A549 (cell line): ENCODE data around the gene WWC1. TPM values are rescaled to one million over a fixed set of nuclear protein-coding genes. Genes with fewer than 3 reads are reported as not detected.

ENCODE experiments used
- ATAC-seq, 2 experiments: fragments of 200-7000 bp in 1 of 2; fragments of >200 bp in 1 of 2; cut with Nextera tagmentation in 1 of 2; cut with Tn5 transposase in 1 of 2; 3 replicates each; pipeline versions ENCODE4 v1.8.0 to v1.9.1; 2018 to 2020; ENCODE audit warnings: mild to moderate bottlenecking in 1 of 2, moderate library complexity in 1 of 2
- CTCF ChIA-PET: fragments of 300-600 bp; sonication (Branson Sonifier 250); formaldehyde crosslinking; extraction: SDS; loops from one replicate; lab custom pipeline; 2021; ENCODE audit warnings: antibody characterized with exemption, inconsistent platforms; lab: Yijun Ruan, JAX
- POLR2A ChIA-PET: fragments of 350-600 bp; formaldehyde crosslinking; extraction: SDS; loops from one replicate; lab custom pipeline; 2021; ENCODE audit warnings: antibody characterized with exemption, inconsistent platforms; lab: Yijun Ruan, JAX
- DNase-seq, 2 experiments: peaks; one replicate each; pipeline versions ENCODE4 v3.0.0 to v3.0.0-alpha.2; 2011 to 2016; ENCODE audit warnings: low read depth in 1 of 2, low spot score in 1 of 2
- FAIRE-seq: peaks from 2 replicates; lab custom pipeline; 2011; peaks lifted over from hg19 to GRCh38; lab: Jason Lieb, UNC
- H3K27ac ChIP-seq, 2 experiments: fragments of >200 bp; sonication (Bioruptor Twin); formaldehyde crosslinking; 3 replicates each; pipeline ENCODE4 v1.5.1; 2016 to 2017
- H3K4me1 ChIP-seq: fragments of >200 bp; sonication (Bioruptor Twin); formaldehyde crosslinking; 3 replicates; pipeline ENCODE4 v1.6.1; 2016
- H3K4me2 ChIP-seq: fragments of >200 bp; sonication (Bioruptor Twin); formaldehyde crosslinking; 3 replicates; pipeline ENCODE4 v1.6.1; 2016
- H3K4me3 ChIP-seq: fragments of >200 bp; sonication (Bioruptor Twin); formaldehyde crosslinking; 3 replicates; pipeline ENCODE4 v1.5.1; 2016
- H3K9me3 ChIP-seq: fragments of >200 bp; sonication (Bioruptor Twin); formaldehyde crosslinking; 3 replicates; pipeline ENCODE4 v1.6.1; 2016
- ATOH8 ChIP-seq: fragments of 250-450 bp; sonication (Bioruptor Pico); IDR thresholded peaks from 2 replicates; pipeline ENCODE4 v1.5.0; 2020; ENCODE audit warnings: low read depth, mild to moderate bottlenecking, moderate library complexity
- BCL3 ChIP-seq: fragments of >200 bp; sonication (Bioruptor Twin); formaldehyde crosslinking; IDR thresholded peaks from 3 replicates; pipeline ENCODE4 v1.6.1; 2016
- BHLHE40 ChIP-seq: IDR thresholded peaks from 2 replicates; pipeline ENCODE4 v1.6.1; 2012; ENCODE audit warnings: low read depth, low read length, inconsistent platforms
- CHD4 ChIP-seq: fragments of 200-600 bp; sonication (generic); IDR thresholded peaks from 2 replicates; pipeline ENCODE4 v1.6.1; 2016; ENCODE audit warnings: antibody characterized with exemption, mild to moderate bottlenecking, borderline replicate concordance
- CTCF ChIP-seq: fragments of >200 bp; sonication (Bioruptor Twin); formaldehyde crosslinking; IDR thresholded peaks from 3 replicates; pipeline ENCODE4 v1.5.1; 2016
- E2F6 ChIP-seq: IDR thresholded peaks from 2 replicates; pipeline ENCODE4 v1.6.1; 2012; ENCODE audit warnings: low read depth, borderline replicate concordance
- EP300 ChIP-seq, 2 experiments: fragments of >200 bp; sonication (Bioruptor Twin); formaldehyde crosslinking; IDR thresholded peaks; 2 replicates in 1 of 2; 3 replicates in 1 of 2; pipeline ENCODE4 v1.6.1; 2016 to 2017
- ESRRA ChIP-seq: fragments of 150-350 bp; IDR thresholded peaks from 2 replicates; pipeline ENCODE4 v1.6.1; 2014; ENCODE audit warnings: mild to moderate bottlenecking, low read length, borderline replicate concordance
- FOSB ChIP-seq: fragments of 250-450 bp; sonication (Bioruptor Pico); IDR thresholded peaks from 2 replicates; pipeline ENCODE4 v1.5.0; 2020; ENCODE audit warnings: mild to moderate bottlenecking, moderate library complexity
- FOXS1 ChIP-seq: fragments of 250-450 bp; sonication (Bioruptor Pico); IDR thresholded peaks from 2 replicates; pipeline ENCODE4 v1.5.0; 2020; ENCODE audit warnings: mild to moderate bottlenecking, moderate library complexity
- GATA3 ChIP-seq: IDR thresholded peaks from 2 replicates; pipeline ENCODE4 v1.6.1; 2012; ENCODE audit warnings: borderline replicate concordance
- HEYL ChIP-seq: fragments of 250-450 bp; sonication (Bioruptor Pico); IDR thresholded peaks from 2 replicates; pipeline ENCODE4 v1.8.0; 2021; ENCODE audit warnings: mild to moderate bottlenecking, moderate library complexity
- HOXB5 ChIP-seq: fragments of 250-450 bp; sonication (Bioruptor Pico); IDR thresholded peaks from 2 replicates; pipeline ENCODE4 v1.5.0; 2020; ENCODE audit warnings: mild to moderate bottlenecking, moderate library complexity
- JUN ChIP-seq, 2 experiments: fragments of >200 bp; sonication (Bioruptor Twin); formaldehyde crosslinking; IDR thresholded peaks; 2 replicates in 1 of 2; 3 replicates in 1 of 2; pipeline ENCODE4 v1.6.1; 2016 to 2017
- KDM1A ChIP-seq: fragments of 200-600 bp; sonication (generic); IDR thresholded peaks from 2 replicates; pipeline ENCODE4 v1.6.1; 2016; ENCODE audit warnings: low read depth, mild to moderate bottlenecking
- KDM5A ChIP-seq: fragments of 200-600 bp; sonication (generic); IDR thresholded peaks from 2 replicates; pipeline ENCODE4 v1.6.1; 2016; ENCODE audit warnings: antibody characterized with exemption, mild to moderate bottlenecking
- PBX3 ChIP-seq: IDR thresholded peaks from 2 replicates; pipeline ENCODE4 v1.6.1; 2012
- PHF8 ChIP-seq: fragments of 200-600 bp; sonication (generic); IDR thresholded peaks from 2 replicates; pipeline ENCODE4 v1.6.1; 2016; ENCODE audit warnings: low read depth, mild to moderate bottlenecking, antibody characterized with exemption, moderate library complexity, borderline replicate concordance
- POLR2A ChIP-seq: IDR thresholded peaks from 2 replicates; pipeline ENCODE4 v1.6.1; 2012; ENCODE audit warnings: mild to moderate bottlenecking, low read length
- RAD21 ChIP-seq, 2 experiments: fragments of >200 bp in 1 of 2; sonication (Bioruptor Twin) in 1 of 2; formaldehyde crosslinking in 1 of 2; IDR thresholded peaks in 1 of 2; conservative IDR thresholded peaks in 1 of 2; 2 replicates in 1 of 2; 3 replicates in 1 of 2; pipeline ENCODE4 v1.6.1; 2012 to 2018; ENCODE audit warnings: inconsistent platforms in 1 of 2
- REST ChIP-seq: fragments of 200-600 bp; sonication (generic); IDR thresholded peaks from 2 replicates; pipeline ENCODE4 v1.6.1; 2016; ENCODE audit warnings: antibody characterized with exemption, mild to moderate bottlenecking, moderate library complexity
- RNF2 ChIP-seq: fragments of 200-600 bp; sonication (generic); IDR thresholded peaks from 2 replicates; pipeline ENCODE4 v1.6.1; 2016; ENCODE audit warnings: low read depth, mild to moderate bottlenecking, antibody characterized with exemption, moderate library complexity, borderline replicate concordance
- SMC3 ChIP-seq: fragments of >200 bp; sonication (Bioruptor Twin); formaldehyde crosslinking; IDR thresholded peaks from 3 replicates; pipeline ENCODE4 v1.6.1; 2018; ENCODE audit warnings: inconsistent platforms
- TFCP2L1 ChIP-seq: fragments of 250-450 bp; sonication (Bioruptor Pico); IDR thresholded peaks from 2 replicates; pipeline ENCODE4 v1.5.0; 2021; ENCODE audit warnings: mild to moderate bottlenecking
- TP53 ChIP-seq: fragments of 250-450 bp; sonication (Bioruptor Pico); IDR thresholded peaks from 2 replicates; pipeline ENCODE4 v1.5.0; 2021; ENCODE audit warnings: mild to moderate bottlenecking, moderate library complexity
- USF2 ChIP-seq: fragments of 450-650 bp; IDR thresholded peaks from 2 replicates; pipeline ENCODE4 v1.6.1; 2014; ENCODE audit warnings: antibody characterized with exemption
- WGBS: methylation state at CpG from one replicate; pipeline ENCODE4 v1.1.6; 2017; ENCODE audit errors: missing lambda C conversion rate; 5-methylcytosine and 5-hydroxymethylcytosine counted together
- polyA plus RNA-seq, 4 experiments: library from polyadenylated mRNA; depleted of rRNA in 3 of 4; stranded (reverse); fragments of >200 nt; fragmentation: RNase III in 1 of 4; extraction: RNeasy Plus Mini Kit Qiagen cat#74134 plus additional on column Dnase treatment in 1 of 4; gene quantifications; 2 replicates in 3 of 4; 3 replicates in 1 of 4; pipeline ENCODE4 v1.2.3, GENCODE V29; 2011 to 2017

WWC1 gene
- polyA plus RNA-seq, 2 of the 4 experiments (the other 2 are of a cell fraction), result 88.5 to 98.1 TPM

- peak within 1 kb of the TSS; percentile 92 for H3K4me2 ChIP-seq
- H3K27ac ChIP-seq, result peak within 1 kb of the TSS; percentile 89 to 94
- peak within 1 kb of the TSS; percentile 98 for H3K4me3 ChIP-seq
- ATAC-seq (peak; percentile 96 to 98), FAIRE-seq (peak; percentile 46), DNase-seq (peak; percentile 94)
- ChIA-PET POLR2A (interaction anchor here (1.2 kb wide), 1 partner anchor 9 kb away, joined by 7 read pairs; no protein-coding TSS in a partner anchor), CTCF (interaction anchor here (0.7 to 3.4 kb wide), 8 partner anchors 9 to 1091 kb away, joined by 3 to 18 read pairs (median 6); no protein-coding TSS in a partner anchor)
- H3K4me1 ChIP-seq, result peaks cover 10% of the 10 kb centered on the region
- 4% methylated on average over 24 of the region's 40 CpGs for WGBS
- H3K9me3 ChIP-seq, result no peaks in the 10 kb centered on the region
- no peak for TF ChIP-seq CHD4
- no peak for TF ChIP-seq HEYL
- TF ChIP-seq EP300 (IDR thresholded peaks at IDR 0.05), result no peak
- no peak for TF ChIP-seq BHLHE40
- 0 out of 2 replicates have a peak, but pooled peaks have one; percentile 65 for TF ChIP-seq FOSB (CRISPR knock-in tag)
- TF ChIP-seq SMC3, result peak; percentile 75
- no peak for TF ChIP-seq TFCP2L1
- TF ChIP-seq ESRRA, result no peak
- TF ChIP-seq KDM1A, result no peak
- TF ChIP-seq KDM5A, result peak; percentile 81
- peak; percentile 57; the same call in 1 of the 2 replicates for TF ChIP-seq PBX3
- peak; percentile 93 for TF ChIP-seq BCL3
- TF ChIP-seq TP53, result no peak
- no peak for TF ChIP-seq E2F6
- TF ChIP-seq RNF2, result no peak
- peak; percentile 93 to 97 for TF ChIP-seq JUN (IDR thresholded peaks at IDR 0.05)
- peak; percentile 74 for TF ChIP-seq CTCF
- peak; percentile 66 for TF ChIP-seq REST
- TF ChIP-seq RAD21 (conservative IDR thresholded peaks at IDR 0.05 in 1 of 2, IDR thresholded peaks at IDR 0.05 in 1 of 2), result peak; percentile 52 to 58
- no peak for TF ChIP-seq ATOH8 (CRISPR knock-in tag)
- TF ChIP-seq GATA3, result peak; percentile 35; the same call in 1 of the 2 replicates
- no peak for TF ChIP-seq HOXB5 (CRISPR knock-in tag)
- peak; percentile 91 for TF ChIP-seq PHF8
- TF ChIP-seq USF2, result 0 out of 2 replicates have a peak, but pooled peaks have one; percentile 10
- no peak for TF ChIP-seq FOXS1 (CRISPR knock-in tag)
- peak; percentile 98 for TF ChIP-seq POLR2A
These were observed 194.9 kb downstream of the WWC1 start, which contains the start of gene RARS1 for GRCh38 chr5:168486136-168486879. Gene RARS1 (plus strand): TSS chr5:168486471. CDS start chr5:168486499, 28 bp downstream.
